A673 (cell line): Measurements from ENCODE around the gene IL1RAPL2. TPM values are rescaled to one million over a fixed set of nuclear protein-coding genes. Genes with fewer than 3 reads are reported as not detected.

Source experiments
- BruUV-seq: library from RNA; stranded (reverse); fragments of 400-500 nt; replicated peaks from 2 replicates; lab custom pipeline; 2021; lab: Mats Ljungman, UMichigan
- CTCF ChIA-PET: fragments of 300-600 bp; sonication (Branson Sonifier 250); formaldehyde crosslinking; loops from one replicate; lab custom pipeline; 2022; ENCODE audit warnings: antibody characterized with exemption; lab: Charles Lee
- POLR2A ChIA-PET: fragments of 300-600 bp; sonication (Branson Sonifier 250); formaldehyde crosslinking; loops from one replicate; lab custom pipeline; 2022; ENCODE audit warnings: antibody characterized with exemption; ENCODE audit not compliant: low non-redundant PET; lab: Charles Lee
- DNase-seq: peaks from one replicate; pipeline ENCODE4 v3.0.0-alpha.2; 2015; ENCODE audit warnings: low spot score
- H3K27ac ChIP-seq: fragments of 200-600 bp; sonication (generic); 2 replicates; pipeline ENCODE4 v1.5.1; 2016; ENCODE audit warnings: mixed run types, low read depth, mild to moderate bottlenecking, mixed read lengths, antibody characterized with exemption, low read length; ENCODE audit not compliant: poor library complexity, severe bottlenecking
- H3K27me3 ChIP-seq: fragments of 200-600 bp; sonication (generic); replicated peaks from 2 replicates; pipeline ENCODE4 v1.6.1; 2017; ENCODE audit warnings: mixed run types, low read depth, mild to moderate bottlenecking, mixed read lengths, antibody characterized with exemption, low read length; ENCODE audit not compliant: insufficient read depth, poor library complexity
- H3K36me3 ChIP-seq: fragments of 200-600 bp; sonication (generic); 2 replicates; pipeline ENCODE4 v1.6.1; 2016; ENCODE audit warnings: mixed run types, mild to moderate bottlenecking, mixed read lengths, antibody characterized with exemption, low read length; ENCODE audit not compliant: insufficient read depth, poor library complexity, severe bottlenecking
- H3K4me1 ChIP-seq: fragments of 200-600 bp; sonication (generic); 2 replicates; pipeline ENCODE4 v1.6.1; 2017; ENCODE audit warnings: mixed run types, mild to moderate bottlenecking, mixed read lengths, antibody characterized with exemption, low read length; ENCODE audit not compliant: insufficient read depth, poor library complexity, severe bottlenecking
- H3K4me3 ChIP-seq: fragments of 200-600 bp; sonication (generic); 2 replicates; pipeline ENCODE4 v1.5.1; 2016; ENCODE audit warnings: low read depth, mixed run types, mild to moderate bottlenecking, mixed read lengths, low read length; ENCODE audit not compliant: poor library complexity, severe bottlenecking
- H3K9me3 ChIP-seq: fragments of 200-600 bp; sonication (generic); 2 replicates; pipeline ENCODE4 v1.6.1; 2016; ENCODE audit warnings: mixed run types, low read depth, mild to moderate bottlenecking, mixed read lengths, antibody characterized with exemption, low read length; ENCODE audit not compliant: poor library complexity, severe bottlenecking
- CTCF ChIP-seq: fragments of 300-800, 200-600 bp; sonication (generic); conservative IDR thresholded peaks from 2 replicates; pipeline ENCODE4 v1.5.1; 2017; ENCODE audit warnings: low read depth, mild to moderate bottlenecking, antibody characterized with exemption, low read length, moderate library complexity, mixed read lengths
- EZH2 ChIP-seq: fragments of 200-600 bp; sonication (generic); IDR thresholded peaks from 2 replicates; pipeline ENCODE4 v1.6.1; 2017; ENCODE audit warnings: borderline replicate concordance, low read depth, mild to moderate bottlenecking, mixed read lengths, antibody characterized with exemption, low read length; ENCODE audit not compliant: poor library complexity, severe bottlenecking
- intact Hi-C: fragments of 100-400 bp; cut with micrococcal nuclease; formaldehyde crosslinking; loops from one replicate; pipeline ENCODE4 v1.10.0; 2022; ENCODE audit not compliant: unreplicated experiment
- total RNA-seq: library from RNA; stranded (reverse); gene quantifications from 2 replicates; pipeline ENCODE4 v1.2.3, GENCODE V29; 2021

Gene IL1RAPL2
- total RNA-seq, 1 experiment from 2014 or later: not detected

GRCh38 chrX:105314458-105314857 lies 748.5 kb downstream of the IL1RAPL2 start:
- no peaks in the 10 kb centered on the region for H3K27me3 ChIP-seq
- no peak overlapping the region for H3K4me3 ChIP-seq
- BruUV-seq: no TSS peak
- DNase-seq: no peak
- no peaks in the 10 kb centered on the region for H3K9me3 ChIP-seq
- TF ChIP-seq CTCF (no peak), EZH2 (no peak)
- H3K36me3 ChIP-seq: no peaks in the 10 kb centered on the region
- POLR2A ChIA-PET: no interaction called here
- CTCF ChIA-PET: no interaction called here
- no peak overlapping the region for H3K27ac ChIP-seq
- no peaks in the 10 kb centered on the region for H3K4me1 ChIP-seq
- intact Hi-C loops: no loop called here

- ChIA-PET POLR2A (no interaction called here), CTCF (no interaction called here)
- TF ChIP-seq EZH2 (no peak), CTCF (no peak)
- Histone ChIP-seq H3K36me3 (no peaks in the 10 kb centered on the region), H3K4me3 (no peak overlapping the region), H3K9me3 (no peaks in the 10 kb centered on the region), H3K4me1 (no peaks in the 10 kb centered on the region), H3K27ac (no peak overlapping the region), H3K27me3 (no peaks in the 10 kb centered on the region)
- no TSS peak for BruUV-seq
- intact Hi-C loops: no loop called here
- DNase-seq: no peak
Measured at GRCh38 chrX:105315248-105315647, 749.2 kb downstream of the IL1RAPL2 start.

DNA sequence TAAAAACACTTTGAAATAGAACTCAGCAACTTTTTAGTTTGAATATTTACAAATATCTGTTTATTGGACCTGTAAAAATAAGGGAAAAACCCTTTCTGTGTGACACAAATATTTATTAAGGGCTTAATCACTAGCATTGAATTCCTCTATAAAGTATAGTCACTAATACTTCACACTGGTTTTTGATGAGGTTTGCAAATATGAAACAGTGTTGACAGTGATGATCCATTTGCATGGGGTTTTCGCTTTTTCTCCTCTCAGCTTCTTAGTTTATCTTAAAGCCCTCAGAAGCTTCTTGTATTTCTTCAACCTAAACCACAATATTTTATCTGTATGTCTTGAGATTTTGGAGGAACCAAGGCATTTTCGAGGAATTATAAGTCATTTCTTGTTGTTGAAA lies 751.1 kb downstream of the IL1RAPL2 start:
- TF ChIP-seq EZH2 (no peak), CTCF (no peak)
- POLR2A ChIA-PET: no interaction called here
- Histone ChIP-seq H3K27me3 (no peaks in the 10 kb centered on the region), H3K4me3 (no peak overlapping the region), H3K4me1 (no peaks in the 10 kb centered on the region), H3K36me3 (no peaks in the 10 kb centered on the region), H3K9me3 (no peaks in the 10 kb centered on the region), H3K27ac (no peak overlapping the region)
- DNase-seq: no peak
- intact Hi-C loops: no loop called here
- BruUV-seq: no TSS peak
- CTCF ChIA-PET: no interaction called here
